ENCODE data around the gene CHRND. TPM values are rescaled to one million over a fixed set of nuclear protein-coding genes. Genes with fewer than 3 reads are reported as not detected.

CHRND gene
- total RNA-seq, 1 experiment from 2014 or later: not detected

GRCh38 chr2:232584238-232584637 is 58.3 kb downstream of the CHRND start:
- intact Hi-C loops (cut with micrococcal nuclease; ENCODE audit: unreplicated experiment): no loop called here
- DNase-seq: no peak
- 0 out of 2 replicates have a peak, but pooled peaks cover under 1% of the 10 kb centered on the region for H3K4me1 ChIP-seq
- H3K4me3 ChIP-seq (ENCODE audit: low read depth, low read length): no peak overlapping the region
- H3K9me3 Mint-ChIP-seq (ENCODE audit: unreplicated experiment): no peaks in the 10 kb centered on the region
- TF ChIP-seq, protein P1, sequence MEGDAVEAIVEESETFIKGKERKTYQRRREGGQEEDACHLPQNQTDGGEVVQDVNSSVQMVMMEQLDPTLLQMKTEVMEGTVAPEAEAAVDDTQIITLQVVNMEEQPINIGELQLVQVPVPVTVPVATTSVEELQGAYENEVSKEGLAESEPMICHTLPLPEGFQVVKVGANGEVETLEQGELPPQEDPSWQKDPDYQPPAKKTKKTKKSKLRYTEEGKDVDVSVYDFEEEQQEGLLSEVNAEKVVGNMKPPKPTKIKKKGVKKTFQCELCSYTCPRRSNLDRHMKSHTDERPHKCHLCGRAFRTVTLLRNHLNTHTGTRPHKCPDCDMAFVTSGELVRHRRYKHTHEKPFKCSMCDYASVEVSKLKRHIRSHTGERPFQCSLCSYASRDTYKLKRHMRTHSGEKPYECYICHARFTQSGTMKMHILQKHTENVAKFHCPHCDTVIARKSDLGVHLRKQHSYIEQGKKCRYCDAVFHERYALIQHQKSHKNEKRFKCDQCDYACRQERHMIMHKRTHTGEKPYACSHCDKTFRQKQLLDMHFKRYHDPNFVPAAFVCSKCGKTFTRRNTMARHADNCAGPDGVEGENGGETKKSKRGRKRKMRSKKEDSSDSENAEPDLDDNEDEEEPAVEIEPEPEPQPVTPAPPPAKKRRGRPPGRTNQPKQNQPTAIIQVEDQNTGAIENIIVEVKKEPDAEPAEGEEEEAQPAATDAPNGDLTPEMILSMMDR (IDR thresholded peaks at IDR 0.05; ENCODE audit: insufficient read depth in 1 of 2, low read depth in 1 of 2, low read length in 1 of 2, severe bottlenecking in 1 of 2, unreplicated experiment in 1 of 2): no peak
- no peaks in the 10 kb centered on the region for H3K27me3 ChIP-seq (replicated peaks; ENCODE audit: control insufficient read depth, insufficient read depth, low read length)
- POLR2A ChIA-PET: no interaction called here
- no peak overlapping the region for H3K27ac Mint-ChIP-seq (ENCODE audit: unreplicated experiment)
- H3K36me3 ChIP-seq (ENCODE audit: control insufficient read depth, insufficient read depth, low read length): no peaks in the 10 kb centered on the region; the same call in 1 of the 2 replicates
- CTCF ChIA-PET: no interaction called here
- H3K36me3 Mint-ChIP-seq (ENCODE audit: insufficient read depth, unreplicated experiment): peaks cover 13% of the 10 kb centered on the region
- peaks cover 6% of the 10 kb centered on the region for H3K4me1 Mint-ChIP-seq (ENCODE audit: low read depth, unreplicated experiment)
- no peaks in the 10 kb centered on the region for H3K27me3 Mint-ChIP-seq (ENCODE audit: insufficient read depth, unreplicated experiment)
- BruUV-seq (replicated peaks): no TSS peak
- no peak overlapping the region for H3K4me3 Mint-ChIP-seq (ENCODE audit: unreplicated experiment)
- no peaks in the 10 kb centered on the region for H3K9me3 ChIP-seq

Other genes starting within 250 kb of the CHRND start
- 4.9 and 5.8 TPM in 2 replicates for gene ALPP, start 147.4 kb upstream of the CHRND start, total RNA-seq (2022)
- 1.9 and 2.5 TPM in 2 replicates for gene ALPG, start 119.3 kb upstream of the CHRND start, total RNA-seq (2022)
- gene ALPI, start 70.0 kb upstream of the CHRND start, total RNA-seq (2022): 4.4 and 5.3 TPM in 2 replicates
- gene ECEL1, start 38.3 kb upstream of the CHRND start, total RNA-seq (2022): 6.4 and 8.9 TPM in 2 replicates
- not detected in 2 replicates for gene PRSS56, start 5.8 kb upstream of the CHRND start, total RNA-seq (2022)
- not detected in 2 replicates for gene CHRNG, start 13.5 kb downstream of the CHRND start, total RNA-seq (2022)
- 4.4 TPM in 2 replicates for gene TIGD1, start 24.4 kb downstream of the CHRND start, total RNA-seq (2022)
- gene EIF4E2, start 24.5 kb downstream of the CHRND start, total RNA-seq (2022): 50.8 and 57.2 TPM in 2 replicates
- 4.1 and 4.2 TPM in 2 replicates for gene EFHD1, start 107.4 kb downstream of the CHRND start, total RNA-seq (2022)
- gene GIGYF2, start 171.2 kb downstream of the CHRND start, total RNA-seq (2022): 39.0 and 40.4 TPM in 2 replicates